Measurements from ENCODE around the gene DPP10.
A peak's percentile ranks its signal among the peaks of the same experiment; 100 is the strongest.
"Not testable (repeated sequence)": the region's sequence is repeated elsewhere in the genome, so short reads cannot be mapped to it uniquely, and the experiment has no call there.

Gene DPP10

GRCh38 chr2:114515882-114516281 lies 73.4 kb downstream of the DPP10 start:
- no peak for DNase-seq (ENCODE audit: low read depth)

DNA sequence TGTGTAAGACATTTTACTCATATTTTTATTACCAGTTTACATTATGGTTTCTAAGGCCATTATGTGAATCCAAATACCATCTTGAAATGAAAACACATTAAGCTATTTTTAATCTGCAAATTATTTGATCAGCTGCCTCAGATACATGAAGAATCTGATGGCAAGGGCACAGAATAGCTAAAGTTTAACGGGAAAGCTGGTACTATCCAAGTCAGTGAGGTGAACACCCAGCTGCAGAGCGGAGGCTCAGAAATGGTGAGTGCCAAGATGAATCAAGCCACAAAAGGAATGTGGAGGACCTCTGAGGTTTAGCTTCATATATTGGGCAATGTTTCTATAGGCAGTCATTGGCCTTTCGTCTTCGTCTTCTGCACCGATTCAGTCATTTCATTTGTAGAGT lies 75.1 kb downstream of the DPP10 start:
- no peak for DNase-seq (ENCODE audit: low read depth)

DNA sequence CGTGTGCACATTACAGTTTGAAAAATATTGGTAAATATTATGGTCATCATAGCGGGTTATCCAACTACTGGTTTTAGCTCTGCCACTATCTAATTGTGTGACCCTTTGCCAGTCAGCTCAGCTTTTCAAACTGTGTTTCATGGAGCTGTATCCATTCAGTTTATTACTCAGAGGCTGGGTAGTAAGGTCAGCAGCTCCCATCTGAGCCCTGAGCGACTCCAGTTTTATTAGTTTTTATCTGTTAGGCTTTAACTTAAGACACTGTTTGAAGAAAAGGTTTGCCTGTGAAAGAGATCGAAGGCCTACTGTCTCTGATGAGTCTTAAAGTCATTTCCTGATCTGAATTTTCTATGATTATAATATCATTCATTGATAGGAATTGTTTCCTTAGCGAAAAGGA lies 76.3 kb downstream of the DPP10 start:
- DNase-seq (ENCODE audit: low read depth), result no peak

DNA sequence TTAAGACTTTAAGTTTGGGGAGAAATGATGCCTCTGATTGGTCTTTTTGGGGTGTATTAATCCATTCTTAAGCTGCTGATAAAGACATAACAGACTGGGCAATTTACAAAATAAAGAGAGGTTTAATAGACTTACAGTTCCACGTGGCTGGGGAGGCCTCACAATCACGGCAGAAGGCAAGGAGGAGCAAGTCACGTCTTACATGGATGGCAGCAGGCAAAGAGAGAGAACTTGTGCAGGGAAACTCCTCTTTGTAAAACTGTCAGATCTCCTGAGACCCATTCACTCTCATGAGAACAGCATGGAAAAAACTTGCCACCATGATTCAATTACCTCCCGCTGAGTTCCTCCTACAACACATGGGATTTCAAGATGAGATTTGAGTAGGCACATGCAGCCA lies 80.2 kb downstream of the DPP10 start:
- not testable (repeated sequence) for DNase-seq (ENCODE audit: low read depth)

DNA sequence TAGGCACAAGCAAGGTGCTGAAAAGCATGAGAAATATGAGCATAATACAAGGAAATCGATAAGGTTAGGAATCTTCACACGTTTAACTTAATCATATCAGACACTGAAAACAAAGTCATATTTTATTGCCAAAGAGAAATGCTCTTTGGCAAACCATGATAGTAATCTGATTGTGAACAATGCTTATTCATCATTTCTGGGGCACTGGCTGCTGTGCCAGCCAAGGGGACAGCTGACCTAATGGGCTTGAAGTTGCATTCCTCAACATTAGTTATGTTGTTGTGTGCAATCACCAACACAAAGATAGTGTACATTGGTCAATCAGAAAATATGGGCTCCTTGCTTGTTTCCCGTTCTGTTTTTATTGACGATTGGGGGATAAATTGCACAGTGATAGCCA lies 83.5 kb downstream of the DPP10 start:
- no peak for DNase-seq (ENCODE audit: low read depth)

DNA sequence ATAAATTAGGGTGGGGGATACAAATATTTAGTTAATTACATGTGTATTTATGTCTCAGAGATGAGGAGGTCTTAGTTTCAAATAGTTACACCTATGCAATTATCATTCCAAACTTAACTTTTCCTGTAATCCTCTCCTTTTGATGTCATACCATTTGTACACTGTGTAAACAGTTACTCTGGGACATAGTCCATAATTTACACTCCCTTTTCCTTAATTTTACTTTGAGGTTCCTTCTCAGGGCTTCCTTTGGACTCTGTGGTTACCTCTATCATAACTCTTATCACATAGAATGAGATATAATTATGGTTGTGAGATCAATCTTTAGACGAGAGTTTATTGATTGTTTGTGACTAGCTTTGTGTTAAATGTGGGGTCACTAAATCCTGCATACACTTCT lies 84.4 kb downstream of the DPP10 start:
- no peak for DNase-seq (ENCODE audit: low read depth)

DNA sequence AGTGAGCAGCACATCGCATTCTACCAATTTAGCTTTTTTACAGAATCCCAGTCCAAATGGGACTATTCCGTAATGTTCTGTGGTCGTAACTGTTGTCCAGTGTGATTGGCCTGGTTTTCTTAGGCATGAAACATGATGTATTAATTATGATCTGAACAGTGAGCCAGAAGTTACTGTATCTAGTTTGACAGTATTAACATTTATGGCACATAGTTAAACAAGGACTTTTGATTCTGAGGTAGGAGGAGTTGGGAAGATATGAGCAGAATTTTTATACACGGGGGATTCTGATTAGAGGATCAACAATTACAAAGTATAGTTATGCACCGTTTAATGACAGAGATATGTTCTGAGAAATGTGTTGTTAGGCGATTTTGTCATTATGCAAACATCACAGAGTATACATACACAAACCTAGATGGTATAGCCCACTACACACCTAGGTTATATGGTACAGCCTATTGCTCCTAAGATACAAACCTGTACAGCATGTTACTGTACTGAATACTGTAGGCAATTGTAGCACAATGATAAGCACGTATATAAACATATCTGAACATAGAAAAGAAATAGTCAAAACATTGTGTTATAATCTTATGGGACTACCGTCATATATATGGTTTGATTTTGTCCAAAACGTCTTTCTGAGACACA lies 85.0 kb downstream of the DPP10 start:
- DNase-seq (ENCODE audit: low read depth), result no peak

DNA sequence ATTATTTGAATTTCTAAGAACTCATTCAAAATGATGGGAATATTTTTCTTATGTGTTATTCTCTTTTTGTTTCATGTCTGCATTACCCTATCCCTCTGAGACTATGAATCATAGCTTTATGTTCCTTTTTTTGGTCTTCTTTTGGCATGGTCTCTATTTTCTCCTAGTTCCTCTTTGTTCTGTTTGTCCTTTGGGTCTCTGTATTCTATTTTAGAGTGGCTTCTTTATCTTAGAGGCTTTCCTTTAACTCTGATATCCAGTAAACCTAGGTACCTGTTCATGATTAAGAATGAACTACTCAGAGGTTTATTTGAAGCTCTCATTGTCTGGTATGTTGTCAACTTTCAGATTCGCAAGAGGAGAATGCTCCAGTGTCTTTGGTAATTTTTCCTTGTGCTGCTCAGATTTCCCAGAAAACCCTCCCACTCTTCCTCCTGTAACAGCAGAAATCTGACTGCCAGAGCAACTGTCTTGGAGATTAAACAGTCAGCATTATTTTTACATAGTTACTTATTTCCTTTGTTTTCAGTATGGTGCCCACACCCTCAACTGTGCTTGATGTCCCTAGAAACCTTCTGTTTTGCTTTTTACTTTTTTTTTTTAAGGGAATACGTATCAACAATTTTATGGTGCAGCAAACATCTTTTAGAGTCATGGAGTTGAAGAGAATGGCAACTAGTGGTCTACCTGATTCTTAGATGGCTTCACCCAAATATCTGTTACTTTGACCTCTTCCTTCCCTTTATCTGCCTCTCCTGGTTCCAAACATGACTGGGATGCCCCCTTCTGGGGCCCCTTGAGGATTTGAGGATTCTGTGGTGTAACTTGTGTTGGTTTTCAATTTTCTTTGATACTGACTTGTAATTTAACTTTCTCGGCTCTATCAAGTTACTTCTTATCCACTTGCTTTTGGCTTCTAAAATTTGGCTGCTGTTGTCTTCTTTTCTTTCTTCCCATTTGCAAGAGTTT lies 92.0 kb downstream of the DPP10 start:
- DNase-seq (ENCODE audit: low read depth), result no peak

DNA sequence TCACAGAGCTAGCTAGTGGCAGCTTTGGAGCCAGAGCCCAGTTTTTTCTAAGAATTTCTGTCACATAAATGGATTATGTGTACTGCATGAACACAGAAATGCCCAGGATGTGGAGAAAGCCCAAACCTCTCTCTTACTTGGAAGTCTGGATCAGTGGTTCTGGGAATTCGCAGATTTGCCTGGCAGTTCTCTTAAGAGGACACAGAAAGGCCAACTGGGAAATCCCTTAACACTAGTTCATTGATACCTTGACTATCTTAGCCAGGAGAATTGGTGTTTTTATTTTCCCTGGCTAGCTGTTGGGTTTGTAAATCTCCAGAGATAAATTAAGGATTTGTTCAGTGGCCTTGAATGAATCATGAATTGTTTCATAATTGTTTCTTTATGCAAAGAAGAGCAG lies 95.3 kb downstream of the DPP10 start:
- DNase-seq (ENCODE audit: low read depth), result no peak

DNA sequence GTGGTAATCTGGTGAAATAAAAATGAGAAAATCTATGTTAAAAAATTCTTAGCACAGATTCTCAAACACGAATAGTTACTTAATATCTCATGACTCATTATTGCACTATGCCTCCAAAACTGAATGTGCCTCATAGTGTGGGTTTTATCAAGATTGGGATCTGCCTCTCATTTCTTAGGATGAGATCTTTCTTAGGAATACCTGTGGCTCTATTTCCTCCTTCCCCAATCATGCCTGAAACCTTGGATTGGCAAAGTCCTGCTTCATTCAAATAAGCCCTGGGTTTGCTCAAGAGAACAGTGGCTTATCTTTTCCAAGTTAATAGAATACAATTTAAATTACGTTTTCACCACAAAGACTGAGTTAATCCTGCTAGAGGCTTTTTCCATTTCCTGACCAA lies 100.3 kb downstream of the DPP10 start:
- DNase-seq (ENCODE audit: low read depth), result no peak

DNA sequence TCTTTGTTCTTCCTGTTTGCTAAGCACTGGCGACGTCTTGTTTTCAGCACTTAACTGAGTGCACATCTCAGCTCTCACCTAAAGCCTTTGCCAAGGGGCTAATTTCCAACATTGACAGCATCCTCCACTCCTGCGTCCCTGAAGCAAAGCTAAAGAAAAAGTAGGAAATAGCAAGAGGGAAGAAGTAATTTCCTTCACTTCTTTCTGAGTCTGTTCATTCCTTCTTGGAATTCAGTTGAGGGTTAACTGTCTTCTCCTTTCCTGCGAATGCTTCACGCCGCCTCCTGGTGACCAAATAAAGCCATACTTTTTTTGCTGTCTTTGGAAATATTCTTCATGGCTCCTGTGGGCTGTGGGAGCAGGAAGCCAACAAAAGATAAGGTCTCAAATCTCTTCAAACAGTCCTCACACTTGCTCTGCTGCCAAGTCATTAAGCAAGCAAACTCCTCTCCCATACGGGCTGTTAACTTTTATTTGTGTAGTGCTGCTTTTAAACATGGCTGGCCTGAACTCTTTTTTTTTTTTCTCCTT lies 100.9 kb downstream of the DPP10 start:
- DNase-seq (ENCODE audit: low read depth), result no peak

DNA sequence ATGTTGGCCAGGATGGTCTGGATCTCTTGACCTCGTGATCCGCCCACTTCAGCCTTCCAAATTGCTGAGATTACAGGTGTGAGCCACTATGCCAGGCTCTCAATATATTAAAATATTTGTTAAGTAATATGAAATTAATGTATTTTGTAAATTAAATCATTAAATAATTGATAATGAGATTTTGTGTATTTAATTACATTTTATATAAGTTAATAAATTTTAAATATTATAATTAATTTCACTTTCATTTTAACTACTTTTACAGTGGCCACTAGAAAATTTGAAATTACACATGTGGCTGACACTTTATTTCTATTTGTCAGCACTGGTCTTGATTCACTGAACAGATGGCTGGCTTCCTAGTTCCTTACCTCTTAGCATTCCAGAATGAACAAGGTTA lies 102.6 kb downstream of the DPP10 start:
- no peak for DNase-seq (ENCODE audit: low read depth)

- no peak for DNase-seq (ENCODE audit: low read depth)
These were observed 104.1 kb downstream of the DPP10 start for GRCh38 chr2:114546531-114546930.

DNA sequence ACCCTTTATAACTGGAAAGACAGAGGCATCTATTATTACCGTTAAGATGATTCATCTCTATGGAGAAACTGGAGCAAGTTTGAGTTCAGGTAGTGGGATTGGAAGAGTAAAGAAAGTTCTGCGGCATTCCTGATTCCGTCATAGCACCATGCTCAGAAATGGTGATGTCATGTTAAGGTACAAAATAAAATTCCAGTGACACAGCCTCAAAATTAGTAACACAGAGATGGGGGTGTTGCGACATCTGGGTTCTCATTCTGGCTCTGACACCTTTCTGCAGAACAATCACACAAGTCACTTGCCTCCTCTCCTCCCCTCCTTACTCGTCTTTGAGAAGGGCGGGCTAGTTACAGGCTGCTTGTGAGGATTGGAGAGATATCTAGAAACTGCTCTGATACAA lies 105.7 kb downstream of the DPP10 start:
- DNase-seq (ENCODE audit: low read depth), result no peak

- no peak for DNase-seq (ENCODE audit: low read depth)
These were observed 107.9 kb downstream of the DPP10 start for GRCh38 chr2:114550364-114550763.

DNA sequence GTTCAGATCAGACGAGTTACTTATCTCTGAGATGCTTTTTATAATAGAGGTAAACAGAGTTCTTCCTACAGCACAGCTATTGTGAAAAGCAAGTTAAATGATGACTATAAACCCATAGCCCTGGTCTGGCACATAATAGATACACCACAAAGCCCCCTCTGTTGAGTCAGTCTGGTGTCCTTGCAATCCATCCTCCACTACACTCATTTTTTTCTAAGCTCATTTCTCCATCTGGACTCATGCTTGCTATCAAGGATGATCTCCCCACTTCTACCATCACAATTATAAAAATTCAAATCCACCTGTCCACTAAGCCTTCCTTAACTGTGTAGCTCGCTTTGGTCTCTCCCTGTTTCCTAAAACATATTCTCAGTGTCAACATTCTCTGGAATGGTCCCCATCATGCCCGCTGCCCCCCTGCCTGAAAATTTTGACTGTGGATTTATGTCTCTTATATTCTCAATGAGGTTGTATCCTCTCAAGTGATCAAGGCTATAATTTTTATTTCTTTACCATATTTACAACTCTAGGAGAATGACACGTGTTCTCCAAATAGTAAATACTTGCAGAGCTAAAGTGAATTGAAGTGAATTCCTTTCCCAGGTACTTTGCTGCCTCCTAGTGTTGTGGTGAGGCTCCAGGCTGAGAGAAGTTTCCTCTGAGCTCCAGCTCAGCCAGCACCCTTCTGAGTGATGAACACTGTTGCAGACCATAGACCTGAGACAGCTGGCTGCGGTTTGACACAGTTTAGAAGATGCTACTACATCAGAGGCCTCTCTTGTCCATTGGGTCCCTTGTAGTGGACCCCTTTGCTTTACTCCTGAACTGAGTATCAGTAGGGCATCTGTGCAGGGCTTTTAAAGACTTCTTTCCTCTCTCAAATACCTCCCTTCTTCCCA lies 108.7 kb downstream of the DPP10 start:
- peak; percentile 1 for DNase-seq (ENCODE audit: low read depth)

- no peak for DNase-seq (ENCODE audit: low read depth)
These were observed 110.6 kb downstream of the DPP10 start for GRCh38 chr2:114553027-114553426.

DNA sequence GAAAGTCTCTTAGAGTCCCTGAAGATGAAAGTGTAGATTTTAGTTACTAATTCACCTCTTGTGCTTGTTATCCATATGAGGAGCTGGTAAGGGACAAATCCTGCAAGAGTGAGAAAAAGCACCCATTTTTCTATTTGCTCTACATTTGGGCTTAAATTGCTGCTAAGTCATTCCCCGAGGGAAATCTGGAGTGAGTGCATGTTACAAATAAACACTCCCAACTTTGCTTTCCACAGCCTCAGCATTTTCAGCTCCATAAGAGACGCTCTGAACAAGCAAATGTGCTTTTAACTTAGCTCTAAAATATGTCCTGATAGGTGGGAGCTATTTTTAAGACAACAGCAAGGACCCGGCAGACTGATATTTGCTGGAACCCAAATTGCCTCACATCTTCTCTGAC lies 126.7 kb downstream of the DPP10 start:
- no peak for DNase-seq (ENCODE audit: low read depth)

DNA sequence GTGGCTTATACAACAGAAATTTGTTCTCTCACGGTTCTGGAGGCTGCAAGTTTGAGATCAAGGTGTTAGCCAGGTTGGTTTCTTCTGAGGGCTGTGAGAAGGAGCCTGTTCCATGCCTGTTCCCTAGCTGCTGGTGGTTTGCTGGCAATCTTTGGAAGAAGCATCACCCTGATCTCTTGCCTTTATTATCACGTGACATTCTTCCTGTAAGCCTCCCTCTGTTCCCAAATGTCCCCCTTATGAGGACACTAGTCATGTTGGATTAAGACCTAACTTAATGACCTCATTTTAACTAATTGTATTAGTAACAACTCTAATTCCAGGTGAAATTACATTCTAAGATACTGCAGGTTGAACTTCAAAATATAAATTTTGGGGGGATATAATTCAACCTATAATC lies 135.2 kb downstream of the DPP10 start:
- DNase-seq (ENCODE audit: low read depth), result no peak

DNA sequence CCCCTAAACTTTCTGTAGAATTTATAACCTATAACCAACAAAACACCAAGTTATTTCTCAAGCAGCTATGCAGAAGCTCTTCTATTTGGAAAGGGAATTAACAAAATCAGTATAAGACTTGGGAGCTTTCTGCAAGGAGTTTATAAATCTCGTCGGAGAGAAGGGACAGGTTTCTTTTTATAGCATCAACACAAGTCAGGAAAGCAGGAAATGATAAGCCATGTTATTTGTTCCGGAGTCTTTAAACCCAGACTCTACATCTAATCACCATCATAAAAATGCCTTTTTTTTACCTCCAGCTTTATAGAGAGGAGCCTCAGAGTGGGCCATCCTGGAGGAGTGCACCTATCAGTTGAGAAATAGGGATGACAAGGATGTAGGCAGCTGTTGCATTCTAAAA lies 137.1 kb downstream of the DPP10 start:
- DNase-seq (ENCODE audit: low read depth), result no peak

DNA sequence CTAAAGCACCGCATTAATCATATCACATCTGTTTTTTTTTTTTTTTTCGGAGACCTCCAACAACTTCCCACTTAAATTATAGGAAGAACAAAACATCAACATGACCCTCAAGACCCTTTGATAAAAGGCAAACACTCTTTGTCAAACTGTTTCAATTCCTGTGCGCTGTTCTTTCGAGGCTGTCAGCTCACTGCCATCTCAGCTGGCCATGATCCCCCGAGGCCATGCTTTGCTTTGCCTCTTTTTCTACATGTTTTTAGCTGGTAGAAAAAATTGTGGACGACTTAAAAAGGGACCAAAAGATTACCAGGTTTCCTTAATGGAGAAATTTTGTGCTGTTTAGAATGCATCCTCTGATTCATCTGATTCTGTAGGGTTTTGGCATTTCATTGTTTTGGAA lies 138.2 kb downstream of the DPP10 start:
- DNase-seq (ENCODE audit: low read depth), result no peak

GRCh38 chr2:114598329-114598728 lies 155.9 kb downstream of the DPP10 start:
- no peak for DNase-seq (ENCODE audit: low read depth)

All from activated T-cell treated with anti-CD3 and anti-CD28 coated beads for 48 hours (primary cell).